ENCODE results near the gene FOXP1. TPM values are rescaled to one million over a fixed set of nuclear protein-coding genes. Genes with fewer than 3 reads are reported as not detected.

Gene FOXP1
- total RNA-seq, 1 donor, result 195 TPM

- H3K4me2 ChIP-seq (ENCODE audit: insufficient read depth, low read length), result no peak overlapping the region
- peaks cover 23% of the 10 kb centered on the region for H4K20me1 ChIP-seq (ENCODE audit: insufficient read depth, low read length)
- H3K9me3 ChIP-seq (ENCODE audit: low read depth, low read length), result no peaks in the 10 kb centered on the region
- no peak for DNase-seq (ENCODE audit: insufficient read length, low spot score, missing footprints)
- peaks cover 74% of the 10 kb centered on the region for H3K79me2 ChIP-seq (ENCODE audit: insufficient read depth, low read length)
- H3K4me1 ChIP-seq (ENCODE audit: insufficient read depth, low read length), result peaks cover 9% of the 10 kb centered on the region
- H3K4me3 ChIP-seq (ENCODE audit: insufficient read depth, low read length), result no peak overlapping the region
- TF ChIP-seq, protein P1, sequence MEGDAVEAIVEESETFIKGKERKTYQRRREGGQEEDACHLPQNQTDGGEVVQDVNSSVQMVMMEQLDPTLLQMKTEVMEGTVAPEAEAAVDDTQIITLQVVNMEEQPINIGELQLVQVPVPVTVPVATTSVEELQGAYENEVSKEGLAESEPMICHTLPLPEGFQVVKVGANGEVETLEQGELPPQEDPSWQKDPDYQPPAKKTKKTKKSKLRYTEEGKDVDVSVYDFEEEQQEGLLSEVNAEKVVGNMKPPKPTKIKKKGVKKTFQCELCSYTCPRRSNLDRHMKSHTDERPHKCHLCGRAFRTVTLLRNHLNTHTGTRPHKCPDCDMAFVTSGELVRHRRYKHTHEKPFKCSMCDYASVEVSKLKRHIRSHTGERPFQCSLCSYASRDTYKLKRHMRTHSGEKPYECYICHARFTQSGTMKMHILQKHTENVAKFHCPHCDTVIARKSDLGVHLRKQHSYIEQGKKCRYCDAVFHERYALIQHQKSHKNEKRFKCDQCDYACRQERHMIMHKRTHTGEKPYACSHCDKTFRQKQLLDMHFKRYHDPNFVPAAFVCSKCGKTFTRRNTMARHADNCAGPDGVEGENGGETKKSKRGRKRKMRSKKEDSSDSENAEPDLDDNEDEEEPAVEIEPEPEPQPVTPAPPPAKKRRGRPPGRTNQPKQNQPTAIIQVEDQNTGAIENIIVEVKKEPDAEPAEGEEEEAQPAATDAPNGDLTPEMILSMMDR (IDR thresholded peaks at IDR 0.05; ENCODE audit: extremely low read depth, low read depth, low read length), result no peak
- no peaks in the 10 kb centered on the region for H3K36me3 ChIP-seq (ENCODE audit: insufficient read depth, low read length)
- H2AFZ ChIP-seq (ENCODE audit: low read length), result no peak overlapping the region
- H3K27me3 ChIP-seq (ENCODE audit: insufficient read depth, low read length), result no peaks in the 10 kb centered on the region
- no peak overlapping the region for H3K27ac ChIP-seq (ENCODE audit: low read depth, low read length)
Measured at GRCh38 chr3:71409352-71409751, 174.2 kb downstream of the FOXP1 start.

GRCh38 chr3:71408903-71409302 is 174.6 kb downstream of the FOXP1 start:
- no peaks in the 10 kb centered on the region for H3K36me3 ChIP-seq (ENCODE audit: insufficient read depth, low read length)
- H2AFZ ChIP-seq (ENCODE audit: low read length), result no peak overlapping the region
- no peaks in the 10 kb centered on the region for H3K27me3 ChIP-seq (ENCODE audit: insufficient read depth, low read length)
- H3K9me3 ChIP-seq (ENCODE audit: low read depth, low read length), result no peaks in the 10 kb centered on the region
- H3K27ac ChIP-seq (ENCODE audit: low read depth, low read length), result no peak overlapping the region
- H3K4me3 ChIP-seq (ENCODE audit: insufficient read depth, low read length), result no peak overlapping the region
- DNase-seq (ENCODE audit: insufficient read length, low spot score, missing footprints), result no peak
- no peak overlapping the region for H3K4me2 ChIP-seq (ENCODE audit: insufficient read depth, low read length)
- TF ChIP-seq, protein P1 (IDR thresholded peaks at IDR 0.05; ENCODE audit: extremely low read depth, low read depth, low read length), result no peak
- H3K79me2 ChIP-seq (ENCODE audit: insufficient read depth, low read length), result peaks cover 70% of the 10 kb centered on the region
- peaks cover 9% of the 10 kb centered on the region for H3K4me1 ChIP-seq (ENCODE audit: insufficient read depth, low read length)
- H4K20me1 ChIP-seq (ENCODE audit: insufficient read depth, low read length), result peaks cover 21% of the 10 kb centered on the region

- no peak overlapping the region for H3K4me2 ChIP-seq (ENCODE audit: insufficient read depth, low read length)
Measured at GRCh38 chr3:71407823-71408222, 175.7 kb downstream of the FOXP1 start.

GRCh38 chr3:71406972-71407810 is 176.3 kb downstream of the FOXP1 start:
- Histone ChIP-seq H3K4me2 (ENCODE audit: insufficient read depth, low read length) (no peak overlapping the region), H4K20me1 (ENCODE audit: insufficient read depth, low read length) (peaks cover 24% of the 10 kb centered on the region)

More at GRCh38 chr3:71407823-71408222, 175.7 kb downstream of the FOXP1 start:
- no peak overlapping the region for H2AFZ ChIP-seq (ENCODE audit: low read length)
- peaks cover 67% of the 10 kb centered on the region for H3K79me2 ChIP-seq (ENCODE audit: insufficient read depth, low read length)
- TF ChIP-seq, protein P1 (IDR thresholded peaks at IDR 0.05; ENCODE audit: extremely low read depth, low read depth, low read length), result no peak
- no peaks in the 10 kb centered on the region for H3K27me3 ChIP-seq (ENCODE audit: insufficient read depth, low read length)
- H3K9me3 ChIP-seq (ENCODE audit: low read depth, low read length), result no peaks in the 10 kb centered on the region
- H3K36me3 ChIP-seq (ENCODE audit: insufficient read depth, low read length), result no peaks in the 10 kb centered on the region
- no peak overlapping the region for H3K27ac ChIP-seq (ENCODE audit: low read depth, low read length)
- peaks cover 24% of the 10 kb centered on the region for H4K20me1 ChIP-seq (ENCODE audit: insufficient read depth, low read length)
- no peak for DNase-seq (ENCODE audit: insufficient read length, low spot score, missing footprints)
- peaks cover 9% of the 10 kb centered on the region for H3K4me1 ChIP-seq (ENCODE audit: insufficient read depth, low read length)
- H3K4me3 ChIP-seq (ENCODE audit: insufficient read depth, low read length), result no peak overlapping the region

More at GRCh38 chr3:71406972-71407810, 176.3 kb downstream of the FOXP1 start:
- no peak for DNase-seq (ENCODE audit: insufficient read length, low spot score, missing footprints)
- no peak overlapping the region for H3K27ac ChIP-seq (ENCODE audit: low read depth, low read length)
- peaks cover 9% of the 10 kb centered on the region for H3K4me1 ChIP-seq (ENCODE audit: insufficient read depth, low read length)
- H3K9me3 ChIP-seq (ENCODE audit: low read depth, low read length), result no peaks in the 10 kb centered on the region
- no peaks in the 10 kb centered on the region for H3K27me3 ChIP-seq (ENCODE audit: insufficient read depth, low read length)
- H2AFZ ChIP-seq (ENCODE audit: low read length), result no peak overlapping the region
- H3K36me3 ChIP-seq (ENCODE audit: insufficient read depth, low read length), result no peaks in the 10 kb centered on the region
- TF ChIP-seq, protein P1 (IDR thresholded peaks at IDR 0.05; ENCODE audit: extremely low read depth, low read depth, low read length), result no peak
- H3K79me2 ChIP-seq (ENCODE audit: insufficient read depth, low read length), result peaks cover 65% of the 10 kb centered on the region
- no peak overlapping the region for H3K4me3 ChIP-seq (ENCODE audit: insufficient read depth, low read length)
